ENCODE data around the gene RAD21L1.

GRCh38 chr20:1283522-1284510 is 58.0 kb downstream of the RAD21L1 start:
- TF ChIP-seq CTCF (IDR thresholded peaks at IDR 0.05 in 8 of 11, conservative IDR thresholded peaks at IDR 0.05 in 3 of 11) (no peak), POLR2A (IDR thresholded peaks at IDR 0.05) (no peak)

Data from spleen (tissue), 7 donors.